ENCODE measurements around the gene CCDC33. TPM values are rescaled to one million over a fixed set of nuclear protein-coding genes. Genes with fewer than 3 reads are reported as not detected.

CCDC33 gene
- total RNA-seq, 1 experiment from 2014 or later: 0.15 TPM

DNA sequence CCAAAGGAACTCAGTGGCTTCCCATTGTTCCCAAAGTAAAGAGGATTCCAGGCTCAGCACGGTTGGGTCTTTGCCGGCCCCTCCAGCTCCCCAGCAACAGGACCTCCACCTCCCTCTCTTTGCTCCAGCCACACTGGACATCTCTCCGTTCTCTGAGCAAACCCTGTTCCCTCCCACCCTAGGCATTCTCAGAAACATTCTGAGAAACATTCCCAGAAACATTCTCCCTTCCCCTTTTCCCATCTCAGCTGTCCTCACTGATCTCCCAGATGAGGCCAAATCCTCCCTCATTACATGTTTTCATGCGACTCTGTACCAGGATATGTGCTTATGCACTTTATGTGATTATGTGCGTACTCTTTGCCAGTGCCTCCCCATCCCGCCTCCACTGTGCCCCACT lies 14.1 kb downstream of the CCDC33 start:
- H4K20me1 ChIP-seq (ENCODE audit: insufficient read depth): no peaks in the 10 kb centered on the region
- intact Hi-C loops (cut with micrococcal nuclease): no loop called here
- ChIA-PET CTCF (no interaction called here), RAD21 (ENCODE audit: low non-redundant PET in 1 of 2, low total read pairs in 2 of 2, uncharacterized antibody in 2 of 2, unreplicated experiment in 2 of 2) (no interaction called here), POLR2A (no interaction called here)
- BruUV-seq (replicated peaks): no TSS peak
- ATAC-seq: no peak
- H3K9me2 ChIP-seq (ENCODE audit: insufficient read depth): no peaks in the 10 kb centered on the region
- no peak overlapping the region for H3K4me3 ChIP-seq (replicated peaks in 1 of 2; ENCODE audit: low read depth in 1 of 2, low read length in 2 of 2)
- no peak for DNase-seq (ENCODE audit: low read depth, low spot score)
- no peak for TF ChIP-seq EZH2 (IDR thresholded peaks at IDR 0.05)
- H3K27me3 ChIP-seq (ENCODE audit: insufficient read depth, low read length): no peaks in the 10 kb centered on the region
- no peak overlapping the region for H2AFZ ChIP-seq (ENCODE audit: low read depth, low read length, poor library complexity, severe bottlenecking)
- no peaks in the 10 kb centered on the region for H3K9me3 ChIP-seq (ENCODE audit: control insufficient read depth in 1 of 2, insufficient read depth in 1 of 2, low read depth in 1 of 2, low read length in 2 of 2)
- no peaks in the 10 kb centered on the region for H3K79me2 ChIP-seq (ENCODE audit: insufficient read depth, low read length)
- no peak overlapping the region for H3K27ac ChIP-seq (ENCODE audit: low read depth, low read length)
- peaks cover 2 to 20% of the 10 kb centered on the region in 2 experiments; a peak in 2 of 4 replicates for H3K4me1 ChIP-seq (ENCODE audit: control insufficient read depth in 1 of 2, insufficient read depth in 2 of 2, low read length in 2 of 2)
- no peak overlapping the region for H3K4me2 ChIP-seq (ENCODE audit: low read length)
- no peak overlapping the region for H3K9ac ChIP-seq (ENCODE audit: low read length)
- no peaks in the 10 kb centered on the region for H3K36me3 ChIP-seq (ENCODE audit: control insufficient read depth in 1 of 2, insufficient read depth in 2 of 2, low read length in 2 of 2)

DNA sequence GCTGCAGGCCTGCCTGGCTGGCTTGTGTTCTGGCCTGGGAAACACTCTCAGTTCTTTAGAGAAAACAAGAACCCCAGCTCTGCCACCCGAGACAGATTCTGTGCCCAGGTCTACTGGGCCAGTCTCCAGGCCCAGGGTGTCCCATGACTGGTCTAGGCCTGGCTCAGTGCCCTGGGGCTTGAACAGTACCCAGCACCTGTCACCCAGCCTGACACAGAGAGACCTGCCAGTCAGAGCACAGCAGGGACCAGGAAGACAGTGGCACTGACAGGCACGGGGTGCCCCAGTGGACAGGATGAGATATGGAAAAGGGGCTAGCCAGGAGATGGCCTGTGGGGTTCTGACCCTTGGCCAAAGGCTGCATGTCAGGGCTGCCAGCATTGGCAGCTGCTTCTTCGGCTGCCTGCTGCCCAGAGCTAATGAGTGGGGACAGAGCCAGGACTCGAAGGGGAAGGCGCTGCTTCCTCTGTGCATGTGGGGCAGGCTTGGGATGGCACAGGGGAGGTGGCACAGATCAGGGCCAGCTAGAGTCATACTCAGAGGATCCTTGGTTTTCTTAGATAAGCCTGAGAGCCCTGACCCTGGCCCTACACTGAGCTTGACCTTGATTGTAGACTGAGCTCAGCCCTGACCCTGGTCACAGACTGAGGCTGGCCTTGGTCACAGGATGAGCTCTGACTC lies 15.1 kb downstream of the CCDC33 start:
- Histone ChIP-seq H2AFZ (ENCODE audit: low read depth, low read length, poor library complexity, severe bottlenecking) (no peak overlapping the region), H3K27ac (ENCODE audit: low read depth, low read length) (no peak overlapping the region), H3K9ac (ENCODE audit: low read length) (no peak overlapping the region), H3K27me3 (ENCODE audit: insufficient read depth, low read length) (peaks cover 6% of the 10 kb centered on the region; the same call in 1 of the 2 replicates), H3K79me2 (ENCODE audit: insufficient read depth, low read length) (no peaks in the 10 kb centered on the region), H4K20me1 (ENCODE audit: insufficient read depth) (no peaks in the 10 kb centered on the region), H3K4me2 (ENCODE audit: low read length) (no peak overlapping the region), H3K36me3 (ENCODE audit: control insufficient read depth in 1 of 2, insufficient read depth in 2 of 2, low read length in 2 of 2) (no peaks in the 10 kb centered on the region), H3K4me1 (ENCODE audit: control insufficient read depth in 1 of 2, insufficient read depth in 2 of 2, low read length in 2 of 2) (peaks cover 2 to 20% of the 10 kb centered on the region in 2 experiments; a peak in 2 of 4 replicates), H3K9me2 (ENCODE audit: insufficient read depth) (no peaks in the 10 kb centered on the region), H3K9me3 (ENCODE audit: control insufficient read depth in 1 of 2, insufficient read depth in 1 of 2, low read depth in 1 of 2, low read length in 2 of 2) (no peaks in the 10 kb centered on the region), H3K4me3 (replicated peaks in 1 of 2; ENCODE audit: low read depth in 1 of 2, low read length in 2 of 2) (no peak overlapping the region)
- BruUV-seq (replicated peaks): no TSS peak
- DNase-seq (ENCODE audit: low read depth, low spot score) (no peak), ATAC-seq (no peak)
- POLR2A ChIA-PET: no interaction called here
- RAD21 ChIA-PET (ENCODE audit: low non-redundant PET in 1 of 2, low total read pairs in 2 of 2, uncharacterized antibody in 2 of 2, unreplicated experiment in 2 of 2): no interaction called here
- CTCF ChIA-PET: interaction anchor here (0.8 to 1.5 kb wide), 2 partner anchors 11 to 56 kb away, joined by 3 to 4 read pairs; no protein-coding TSS in a partner anchor
- intact Hi-C loops (cut with micrococcal nuclease): no loop called here
- TF ChIP-seq, protein P1, sequence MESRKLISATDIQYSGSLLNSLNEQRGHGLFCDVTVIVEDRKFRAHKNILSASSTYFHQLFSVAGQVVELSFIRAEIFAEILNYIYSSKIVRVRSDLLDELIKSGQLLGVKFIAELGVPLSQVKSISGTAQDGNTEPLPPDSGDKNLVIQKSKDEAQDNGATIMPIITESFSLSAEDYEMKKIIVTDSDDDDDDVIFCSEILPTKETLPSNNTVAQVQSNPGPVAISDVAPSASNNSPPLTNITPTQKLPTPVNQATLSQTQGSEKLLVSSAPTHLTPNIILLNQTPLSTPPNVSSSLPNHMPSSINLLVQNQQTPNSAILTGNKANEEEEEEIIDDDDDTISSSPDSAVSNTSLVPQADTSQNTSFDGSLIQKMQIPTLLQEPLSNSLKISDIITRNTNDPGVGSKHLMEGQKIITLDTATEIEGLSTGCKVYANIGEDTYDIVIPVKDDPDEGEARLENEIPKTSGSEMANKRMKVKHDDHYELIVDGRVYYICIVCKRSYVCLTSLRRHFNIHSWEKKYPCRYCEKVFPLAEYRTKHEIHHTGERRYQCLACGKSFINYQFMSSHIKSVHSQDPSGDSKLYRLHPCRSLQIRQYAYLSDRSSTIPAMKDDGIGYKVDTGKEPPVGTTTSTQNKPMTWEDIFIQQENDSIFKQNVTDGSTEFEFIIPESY (IDR thresholded peaks at IDR 0.05; ENCODE audit: extremely low read depth, insufficient replicate concordance, low read length): no peak
- TF ChIP-seq SRF (IDR thresholded peaks at IDR 0.05; ENCODE audit: low read depth) (no peak), ELF1 (IDR thresholded peaks at IDR 0.05; ENCODE audit: borderline replicate concordance, low read depth) (no peak), SP1 (IDR thresholded peaks at IDR 0.05; ENCODE audit: low read depth) (no peak), SIN3A (IDR thresholded peaks at IDR 0.05; ENCODE audit: low read depth) (no peak), YY1 (IDR thresholded peaks at IDR 0.05; ENCODE audit: extremely low read depth, insufficient replicate concordance, low read depth, low read length) (no peak), CBX3 (IDR thresholded peaks at IDR 0.05; ENCODE audit: low read depth) (no peak), EZH2phosphoT487 (IDR thresholded peaks at IDR 0.05; ENCODE audit: borderline replicate concordance) (no peak), TCF7L2 (IDR thresholded peaks at IDR 0.05; ENCODE audit: borderline replicate concordance, extremely low read depth, insufficient read depth, insufficient read length) (no peak), RAD21 (IDR thresholded peaks at IDR 0.05; ENCODE audit: low read depth) (no peak), POLR2A (IDR thresholded peaks at IDR 0.05; ENCODE audit: borderline replicate concordance, extremely low read depth, insufficient read depth, insufficient read length) (no peak), CEBPB (IDR thresholded peaks at IDR 0.05; ENCODE audit: low read depth) (no peak), EGR1 (IDR thresholded peaks at IDR 0.05; ENCODE audit: low read depth) (no peak), ZFX (IDR thresholded peaks at IDR 0.05) (no peak), JUND (IDR thresholded peaks at IDR 0.05) (no peak)
- TF ChIP-seq, protein P2, sequence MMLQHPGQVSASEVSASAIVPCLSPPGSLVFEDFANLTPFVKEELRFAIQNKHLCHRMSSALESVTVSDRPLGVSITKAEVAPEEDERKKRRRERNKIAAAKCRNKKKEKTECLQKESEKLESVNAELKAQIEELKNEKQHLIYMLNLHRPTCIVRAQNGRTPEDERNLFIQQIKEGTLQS (IDR thresholded peaks at IDR 0.05): no peak
- TF ChIP-seq, protein P3, sequence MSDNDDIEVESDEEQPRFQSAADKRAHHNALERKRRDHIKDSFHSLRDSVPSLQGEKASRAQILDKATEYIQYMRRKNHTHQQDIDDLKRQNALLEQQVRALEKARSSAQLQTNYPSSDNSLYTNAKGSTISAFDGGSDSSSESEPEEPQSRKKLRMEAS (IDR thresholded peaks at IDR 0.05): no peak

Data from HCT116 (cell line).